ENCODE data around the gene GALNT9.

The GALNT9 gene

DNA sequence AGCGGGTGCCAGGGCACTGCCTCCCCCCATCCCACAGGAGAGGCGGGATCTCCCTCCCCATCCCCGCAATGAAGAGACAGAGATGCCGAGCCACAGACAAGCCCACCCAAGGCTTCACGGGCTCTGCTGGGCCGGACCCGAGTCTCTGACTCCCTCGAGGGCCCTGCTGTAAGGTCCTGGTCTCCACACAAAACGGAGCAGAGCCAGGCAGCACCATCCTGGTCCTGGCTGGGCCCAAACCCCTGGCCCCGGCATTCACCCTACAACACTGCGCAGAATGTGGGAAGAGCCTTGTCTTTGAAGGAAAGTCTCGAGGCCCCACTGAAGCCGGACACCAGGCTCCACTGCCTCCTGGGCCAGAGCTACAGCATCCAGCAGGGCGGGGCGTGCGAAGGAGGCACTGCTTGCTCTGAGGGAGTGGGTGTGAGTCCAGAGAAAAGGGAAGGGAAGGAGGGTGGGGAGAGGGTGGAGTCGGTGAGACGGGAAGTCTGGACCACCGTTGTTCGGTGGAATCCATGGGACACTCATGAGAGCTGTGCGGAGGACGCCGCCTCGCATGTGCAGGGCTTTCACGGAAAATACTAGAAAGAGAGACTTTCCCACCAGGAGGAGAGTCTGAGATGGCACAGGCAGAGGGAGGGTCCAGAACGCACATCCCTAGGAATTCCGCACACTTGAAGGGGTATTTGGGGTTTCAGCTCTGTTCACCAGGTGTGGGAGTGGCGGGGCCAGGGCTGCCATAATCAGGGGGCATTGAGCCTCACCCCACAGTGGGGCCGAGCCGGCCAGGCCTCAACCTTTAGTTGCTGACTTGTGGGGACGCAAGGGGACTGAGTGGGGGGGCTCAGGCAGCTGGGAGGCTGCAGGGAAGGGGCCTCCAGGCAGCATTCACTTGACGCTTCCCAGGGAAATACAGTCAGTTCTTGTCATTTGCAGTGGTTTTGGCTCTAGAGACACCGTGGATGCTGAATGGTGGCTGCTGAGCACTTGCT is 36.8 kb downstream of the GALNT9 start:
- no peak for DNase-seq

GRCh38 chr12:132291402-132292175 is 37.8 kb downstream of the GALNT9 start:
- no peak for DNase-seq

GRCh38 chr12:132290203-132290540 is 39.2 kb downstream of the GALNT9 start:
- no peak for DNase-seq

GRCh38 chr12:132289356-132290202 is 39.8 kb downstream of the GALNT9 start:
- no peak for DNase-seq

- no peak for DNase-seq
Observed at GRCh38 chr12:132288516-132289215, 40.7 kb downstream of the GALNT9 start.

GRCh38 chr12:132287391-132288238 is 41.8 kb downstream of the GALNT9 start:
- no peak for DNase-seq

- no peak for DNase-seq
Observed at GRCh38 chr12:132286912-132287311, 42.5 kb downstream of the GALNT9 start.

DNA sequence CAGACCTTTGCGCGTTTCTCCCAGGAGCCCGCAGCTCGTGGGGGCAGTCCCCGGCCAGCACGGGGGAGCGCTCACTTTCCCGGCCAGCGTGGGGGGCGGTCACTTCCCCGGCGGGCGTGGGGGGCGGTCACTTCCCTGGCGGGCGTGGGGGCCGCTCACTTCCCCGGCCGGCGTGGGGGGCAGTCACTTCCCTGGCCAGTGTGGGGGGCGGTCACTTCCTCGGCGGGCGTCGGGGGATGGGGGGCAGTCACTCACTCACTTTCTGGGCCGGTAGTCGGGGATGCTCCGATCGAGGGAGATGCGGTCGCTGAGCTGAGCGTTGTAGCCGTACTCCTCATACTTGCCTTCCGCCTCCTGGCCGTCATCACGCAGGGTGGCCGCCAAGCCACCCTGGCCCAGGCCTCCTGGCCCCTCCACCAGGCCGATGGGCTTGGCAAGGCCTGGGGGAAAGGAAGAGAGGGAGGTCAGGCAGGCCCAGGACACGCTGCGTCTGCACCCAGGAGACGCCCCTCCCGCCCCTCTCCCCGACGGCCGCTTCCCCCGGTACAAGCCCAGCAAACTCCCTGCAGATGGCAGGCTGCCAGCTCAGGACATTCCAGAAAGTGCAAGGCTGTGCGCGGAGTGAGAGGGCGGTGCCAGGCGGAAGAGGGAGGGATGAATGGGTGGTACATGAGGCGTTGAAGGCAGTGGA is 43.3 kb downstream of the GALNT9 start:
- no peak for DNase-seq

GRCh38 chr12:132284827-132285741 is 44.3 kb downstream of the GALNT9 start:
- DNase-seq = no peak

GRCh38 chr12:132284071-132284826 is 45.1 kb downstream of the GALNT9 start:
- DNase-seq = peak; percentile 13

DNA sequence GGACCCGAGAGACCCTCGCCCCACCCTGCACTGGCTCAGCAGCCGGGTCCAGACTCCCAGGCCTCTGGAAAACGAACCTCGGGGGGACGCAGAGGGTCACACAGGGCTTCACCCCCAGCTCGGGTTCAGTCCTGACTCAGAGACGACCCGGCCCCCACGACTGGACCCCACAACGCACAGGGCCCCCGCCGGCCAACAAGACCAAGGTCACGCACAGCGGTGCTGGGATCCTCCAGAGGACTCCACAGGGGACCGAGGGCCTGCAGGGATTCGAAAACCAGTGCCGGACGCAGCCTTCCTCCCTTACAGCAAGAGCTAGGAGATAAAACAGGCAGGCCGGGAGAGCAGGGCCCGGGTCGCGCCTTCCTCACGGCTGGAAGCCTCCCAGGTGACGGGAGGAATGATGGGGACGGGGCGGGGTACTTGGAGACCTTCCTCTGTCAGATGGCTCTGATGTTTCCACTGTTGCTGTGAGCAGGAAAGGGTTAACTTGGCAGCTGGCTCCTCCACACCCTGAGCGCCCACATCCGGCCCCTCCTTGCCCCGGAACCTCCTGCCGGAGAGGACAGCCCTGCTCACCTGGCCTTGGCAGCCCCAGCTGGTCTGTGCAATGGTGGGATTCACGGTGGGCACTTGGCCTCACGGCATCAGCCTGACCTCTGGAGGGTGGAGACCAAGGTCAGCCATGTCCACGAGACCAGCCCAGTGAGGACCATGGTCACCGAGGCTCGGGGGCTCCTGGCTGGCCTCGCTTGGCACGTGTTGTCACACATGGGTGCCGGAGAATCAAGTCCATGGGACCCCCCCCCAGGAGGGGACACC is 46.2 kb downstream of the GALNT9 start:
- no peak for DNase-seq

DNA sequence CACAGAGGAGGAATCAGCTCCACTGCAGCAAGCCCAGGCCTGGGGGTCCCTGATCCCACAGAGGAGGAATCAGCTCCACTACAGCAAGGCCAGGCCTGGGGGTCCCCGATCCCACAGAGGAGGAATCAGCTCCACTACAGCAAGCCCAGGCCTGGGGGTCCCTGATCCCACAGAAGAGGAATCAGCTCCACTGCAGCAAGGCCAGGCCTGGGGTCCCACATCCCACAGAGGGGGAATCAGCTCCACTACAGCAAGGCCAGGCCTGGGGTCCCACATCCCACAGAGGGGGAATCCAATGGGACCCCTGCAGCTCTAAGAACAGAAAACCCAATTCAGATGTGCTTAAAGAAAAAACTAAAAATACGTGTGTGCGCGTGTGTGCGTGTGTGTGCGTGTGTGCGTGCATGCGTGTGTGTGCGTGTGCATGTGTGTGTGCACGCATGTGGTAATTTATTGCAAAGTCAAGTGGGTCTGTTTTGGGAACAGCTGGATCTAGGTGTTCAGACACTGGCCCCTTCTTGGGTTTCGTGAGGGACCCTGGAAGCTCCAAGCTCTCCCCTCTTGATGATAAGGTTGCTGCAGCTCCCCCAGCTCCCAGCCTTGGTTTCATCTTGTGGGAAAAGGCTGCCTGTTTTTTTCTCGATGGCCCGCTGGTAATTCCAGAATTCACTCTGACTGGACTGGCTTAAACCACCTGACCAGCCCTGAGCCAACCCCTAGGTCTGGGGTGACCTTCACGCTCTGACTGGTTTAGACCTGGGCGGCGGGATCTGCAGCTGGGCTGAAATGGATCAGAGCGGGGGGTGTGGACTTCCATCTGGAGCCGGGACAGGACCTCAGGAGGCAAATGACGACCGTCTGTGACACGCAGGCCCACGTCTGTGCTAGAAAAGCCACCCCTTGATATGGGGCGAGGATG is 47.1 kb downstream of the GALNT9 start:
- no peak for DNase-seq

GRCh38 chr12:132281038-132281437 is 48.4 kb downstream of the GALNT9 start:
- no peak for DNase-seq

GRCh38 chr12:132280406-132280805 is 49.0 kb downstream of the GALNT9 start:
- no peak for DNase-seq

DNA sequence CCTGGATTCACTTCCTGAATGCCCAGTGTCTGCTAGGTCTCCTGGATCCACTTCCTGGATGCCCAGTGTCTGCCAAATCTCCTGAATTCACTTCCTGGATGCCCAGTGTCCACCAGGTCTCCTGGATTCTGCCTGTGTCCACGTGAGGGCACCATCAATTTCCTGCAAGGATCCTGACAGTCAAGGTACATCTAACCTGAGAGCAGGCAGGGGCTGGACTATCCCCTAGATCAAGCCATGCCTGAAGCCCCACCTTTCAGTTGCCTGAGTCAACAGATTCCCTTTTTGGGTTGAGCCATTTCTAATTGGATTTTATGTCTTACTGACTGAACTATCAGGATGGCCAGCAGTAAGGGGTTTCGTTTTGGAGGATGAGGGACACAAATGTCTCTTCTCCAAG is 49.5 kb downstream of the GALNT9 start:
- DNase-seq = no peak

GRCh38 chr12:132279184-132279889 is 50.1 kb downstream of the GALNT9 start:
- DNase-seq = no peak

Measured in NCI-H1694 treated with DMSO at 0.1 percent for 48 hours (cell line).